H1 (cell line): ENCODE measurements around the gene UNC119. TPM values are rescaled to one million over a fixed set of nuclear protein-coding genes. Genes with fewer than 3 reads are reported as not detected.
A peak's percentile ranks its signal among the peaks of the same experiment; 100 is the strongest.

ENCODE experiments used
- CTCF ChIA-PET: fragments of 300-600 bp; sonication (Branson Sonifier 250); formaldehyde crosslinking; loops from one replicate; lab custom pipeline; 2021; ENCODE audit not compliant: partially characterized antibody; lab: Charles Lee
- POLR2A ChIA-PET: fragments of 300-600 bp; sonication (Branson Sonifier 250); formaldehyde crosslinking; loops from one replicate; lab custom pipeline; 2021; ENCODE audit warnings: inconsistent platforms; ENCODE audit not compliant: partially characterized antibody; lab: Charles Lee
- DNase-seq, 2 experiments: peaks; one replicate each; pipeline versions ENCODE4 v3.0.0 to v3.0.0-alpha.2; 2010 to 2022; ENCODE audit warnings: low spot score in 2 of 2, low read depth in 1 of 2, mixed read lengths in 1 of 2
- FAIRE-seq: peaks from 2 replicates; lab custom pipeline; 2011; peaks lifted over from hg19 to GRCh38; lab: Jason Lieb, UNC
- H2AFZ ChIP-seq: 2 replicates; pipeline ENCODE4 v1.8.1; 2012; ENCODE audit warnings: low read length, inconsistent platforms
- H2AK5ac ChIP-seq: 2 replicates; pipeline ENCODE4 v1.6.1; 2013; ENCODE audit warnings: low read depth, low read length
- H2BK120ac ChIP-seq: replicated peaks from 2 replicates; pipeline ENCODE3; 2013; ENCODE audit warnings: low read depth, low read length, inconsistent platforms
- H2BK12ac ChIP-seq: 2 replicates; pipeline ENCODE4 v1.6.1; 2013; ENCODE audit warnings: low read depth, low read length
- H2BK15ac ChIP-seq: 2 replicates; pipeline ENCODE4 v1.6.1; 2013; ENCODE audit warnings: low read length
- H2BK20ac ChIP-seq: 2 replicates; pipeline ENCODE4 v1.6.1; 2013; ENCODE audit warnings: low read length
- H2BK5ac ChIP-seq: 2 replicates; pipeline ENCODE4 v1.6.1; 2013; ENCODE audit warnings: low read depth, low read length
- H3K14ac ChIP-seq: 2 replicates; pipeline ENCODE4 v1.6.1; 2013; ENCODE audit warnings: inconsistent platforms; ENCODE audit not compliant: insufficient read length
- H3K18ac ChIP-seq: 2 replicates; pipeline ENCODE4 v1.6.1; 2013; ENCODE audit warnings: low read length; ENCODE audit errors: extremely low read depth
- H3K23ac ChIP-seq: 2 replicates; pipeline ENCODE4 v1.6.1; 2013; ENCODE audit warnings: inconsistent platforms; ENCODE audit not compliant: insufficient read length
- H3K23me2 ChIP-seq: 2 replicates; pipeline ENCODE4 v1.6.1; 2013; ENCODE audit warnings: low read depth, low read length
- H3K27ac ChIP-seq: 2 replicates; pipeline ENCODE4 v1.6.1; 2011; ENCODE audit warnings: low read depth, low read length, inconsistent platforms
- H3K27me3 ChIP-seq, 4 experiments: replicated peaks in 1 of 4; 1 replicate in 1 of 4; 2 replicates in 3 of 4; pipeline versions ENCODE4 v1.6.1 to v1.8.1; 2011 to 2013; ENCODE audit warnings: low read length in 3 of 4, mild to moderate bottlenecking in 3 of 4, inconsistent platforms in 2 of 4, mixed read lengths in 2 of 4, moderate library complexity in 1 of 4; ENCODE audit not compliant: control insufficient read depth in 3 of 4, insufficient read depth in 3 of 4; ENCODE audit errors: extremely low read depth in 1 of 4
- H3K36me3 ChIP-seq, 4 experiments: 2 replicates each; pipeline versions ENCODE4 v1.6.1 to v1.8.1; 2011 to 2013; ENCODE audit warnings: mild to moderate bottlenecking in 4 of 4, low read length in 3 of 4, moderate library complexity in 2 of 4, control low read depth in 1 of 4, inconsistent platforms in 1 of 4; ENCODE audit not compliant: insufficient read depth in 4 of 4, control insufficient read depth in 2 of 4
- H3K4ac ChIP-seq: replicated peaks from 2 replicates; pipeline ENCODE3; 2013; ENCODE audit warnings: low read length, low read depth, mixed read lengths, inconsistent platforms; ENCODE audit not compliant: insufficient read length
- H3K4me1 ChIP-seq, 4 experiments: replicated peaks in 1 of 4; 1 replicate in 1 of 4; 2 replicates in 3 of 4; pipeline versions ENCODE4 v1.6.1 to v1.8.1; 2011 to 2013; ENCODE audit warnings: low read length in 3 of 4, inconsistent platforms in 2 of 4, mixed read lengths in 1 of 4; ENCODE audit not compliant: insufficient read depth in 4 of 4, control insufficient read depth in 3 of 4
- H3K4me2 ChIP-seq, 2 experiments: 2 replicates each; pipeline versions ENCODE4 v1.6.1 to v1.8.1; 2011 to 2013; ENCODE audit warnings: low read depth in 2 of 2, low read length in 2 of 2, control low read depth in 1 of 2, inconsistent platforms in 1 of 2, mild to moderate bottlenecking in 1 of 2; ENCODE audit not compliant: insufficient read depth in 1 of 2
- H3K4me3 ChIP-seq, 4 experiments: fragments of 200-600, 300-600 bp in 1 of 4; sonication (generic), shearing (Covaris generic), sonication (Bioruptor Twin) in 1 of 4; 2 replicates each; pipeline versions ENCODE4 v1.5.1 to v1.8.1; 2011 to 2016; ENCODE audit warnings: low read length in 4 of 4, low read depth in 3 of 4, control low read depth in 2 of 4, inconsistent platforms in 2 of 4, mild to moderate bottlenecking in 2 of 4, mixed read lengths in 1 of 4, moderate library complexity in 1 of 4; ENCODE audit not compliant: insufficient read depth in 2 of 4; ENCODE audit errors: extremely low read depth in 1 of 4
- H3K56ac ChIP-seq: replicated peaks from 2 replicates; pipeline ENCODE3; 2013; ENCODE audit warnings: low read depth, mild to moderate bottlenecking, mixed read lengths, low read length, inconsistent platforms; ENCODE audit not compliant: insufficient read length
- H3K79me1 ChIP-seq: 2 replicates; pipeline ENCODE4 v1.6.1; 2013; ENCODE audit warnings: low read depth, low read length, control low read depth
- H3K79me2 ChIP-seq, 2 experiments: 2 replicates each; pipeline versions ENCODE4 v1.6.1 to v1.8.1; 2012 to 2013; ENCODE audit warnings: low read length in 2 of 2, mild to moderate bottlenecking in 2 of 2, inconsistent platforms in 1 of 2; ENCODE audit not compliant: insufficient read depth in 2 of 2, control insufficient read depth in 1 of 2
- H3K9ac ChIP-seq, 4 experiments: replicated peaks in 1 of 4; 1 replicate in 1 of 4; 2 replicates in 3 of 4; pipeline versions ENCODE4 v1.6.1 to v1.8.1; 2011 to 2013; ENCODE audit warnings: low read depth in 3 of 4, low read length in 3 of 4, control low read depth in 2 of 4, mild to moderate bottlenecking in 2 of 4, moderate library complexity in 2 of 4, inconsistent platforms in 1 of 4; ENCODE audit errors: extremely low read depth in 1 of 4
- H3K9me3 ChIP-seq, 2 experiments: 2 replicates each; pipeline versions ENCODE4 v1.6.1 to v1.8.1; 2012 to 2013; ENCODE audit warnings: mild to moderate bottlenecking in 2 of 2, moderate library complexity in 2 of 2, control low read depth in 1 of 2, inconsistent platforms in 1 of 2, low read depth in 1 of 2, low read length in 1 of 2, mixed read lengths in 1 of 2; ENCODE audit not compliant: insufficient read depth in 2 of 2
- H4K20me1 ChIP-seq, 2 experiments: replicated peaks in 1 of 2; 2 replicates each; pipeline versions ENCODE3 to v1.8.1; 2011 to 2013; ENCODE audit warnings: inconsistent platforms in 2 of 2, low read length in 2 of 2, mild to moderate bottlenecking in 1 of 2; ENCODE audit not compliant: insufficient read depth in 2 of 2, control insufficient read depth in 1 of 2
- H4K5ac ChIP-seq: 2 replicates; pipeline ENCODE4 v1.6.1; 2013; ENCODE audit warnings: low read length, low read depth, mixed read lengths, inconsistent platforms; ENCODE audit not compliant: insufficient read length
- H4K8ac ChIP-seq: 2 replicates; pipeline ENCODE4 v1.8.0; 2013; ENCODE audit warnings: mild to moderate bottlenecking, moderate library complexity, low read length, inconsistent platforms; ENCODE audit not compliant: insufficient read depth; ENCODE audit errors: extremely low read depth
- H4K91ac ChIP-seq: replicated peaks from 2 replicates; pipeline ENCODE3; 2013; ENCODE audit warnings: low read length, mixed read lengths, inconsistent platforms; ENCODE audit not compliant: insufficient read length
- BACH1 ChIP-seq: IDR thresholded peaks from 2 replicates; pipeline ENCODE4 v1.6.1; 2012; ENCODE audit warnings: low read length, improper control_type of control experiment
- CBX8 ChIP-seq: fragments of 300-800, 300-1000 bp; sonication (generic); IDR thresholded peaks from 2 replicates; pipeline ENCODE4 v1.7.1; 2016; ENCODE audit warnings: low read depth, low read length, borderline replicate concordance
- CEBPB ChIP-seq: IDR thresholded peaks from 2 replicates; pipeline ENCODE4 v1.6.1; 2012; ENCODE audit warnings: low read depth, low read length
- CTBP2 ChIP-seq: IDR thresholded peaks from 2 replicates; pipeline ENCODE4 v1.7.0; 2011; ENCODE audit warnings: borderline replicate concordance, mild to moderate bottlenecking, moderate library complexity, mixed read lengths, low read length; ENCODE audit not compliant: insufficient read depth, insufficient read length
- EP300 ChIP-seq, 2 experiments: IDR thresholded peaks; 1 replicate in 1 of 2; 2 replicates in 1 of 2; pipeline ENCODE4 v1.6.1; 2011 to 2012; ENCODE audit warnings: low read depth in 2 of 2, low read length in 2 of 2, mild to moderate bottlenecking in 2 of 2, borderline replicate concordance in 1 of 2, inconsistent platforms in 1 of 2, moderate library complexity in 1 of 2
- GTF2F1 ChIP-seq: IDR thresholded peaks from 2 replicates; pipeline ENCODE4 v1.6.1; 2012; ENCODE audit warnings: low read depth, low read length, improper control_type of control experiment, borderline replicate concordance
- JUN ChIP-seq: IDR thresholded peaks from 2 replicates; pipeline ENCODE4 v1.6.1; 2011; ENCODE audit warnings: low read depth, mild to moderate bottlenecking, improper control_type of control experiment, low read length
- JUND ChIP-seq: IDR thresholded peaks from 2 replicates; pipeline ENCODE4 v1.6.1; 2011; ENCODE audit warnings: mild to moderate bottlenecking, improper control_type of control experiment, low read length
- POU5F1 ChIP-seq: IDR thresholded peaks from 2 replicates; pipeline ENCODE4 v1.6.1; 2011; ENCODE audit warnings: low read depth, mild to moderate bottlenecking, low read length, moderate library complexity
- RBBP5 ChIP-seq: IDR thresholded peaks from 2 replicates; pipeline ENCODE4 v1.7.1; 2012; ENCODE audit warnings: low read depth, mild to moderate bottlenecking, inconsistent platforms, low read length, moderate library complexity, borderline replicate concordance
- RFX5 ChIP-seq: IDR thresholded peaks from 2 replicates; pipeline ENCODE4 v1.6.1; 2011; ENCODE audit warnings: low read depth, low read length, improper control_type of control experiment, borderline replicate concordance
- RXRA ChIP-seq: IDR thresholded peaks from 2 replicates; pipeline ENCODE4 v1.6.1; 2011; ENCODE audit warnings: low read depth, mild to moderate bottlenecking, low read length, moderate library complexity; ENCODE audit not compliant: insufficient read depth
- SUZ12 ChIP-seq: fragments of 200-600 bp; sonication (generic); IDR thresholded peaks from 2 replicates; pipeline ENCODE4 v1.6.1; 2012; ENCODE audit warnings: mild to moderate bottlenecking, inconsistent platforms, low read length, moderate library complexity, mixed read lengths
- WGBS, 2 experiments: shearing (Covaris generic) in 1 of 2; methylation state at CpG; one replicate each; pipeline versions ENCODE4 v1.1.6 to v1.1.7; 2013 to 2015; ENCODE audit warnings: low lambda C conversion rate in 2 of 2, mixed read lengths in 2 of 2, inconsistent platforms in 1 of 2, low coverage in 1 of 2, missing lambda C conversion rate in 1 of 2; ENCODE audit not compliant: insufficient replicate concordance in 2 of 2, insufficient coverage in 1 of 2, insufficient read length in 1 of 2; ENCODE audit errors: extremely low coverage in 1 of 2, missing lambda C conversion rate in 1 of 2; 5-methylcytosine and 5-hydroxymethylcytosine counted together
- polyA plus RNA-seq, 7 experiments: library from polyadenylated mRNA; depleted of rRNA in 3 of 7; stranded (reverse) in 5 of 7; unstranded in 2 of 7; fragments of >200 nt in 5 of 7; fragments of 200-250 nt in 2 of 7; gene quantifications; 1 replicate in 5 of 7; 2 replicates in 1 of 7; 4 replicates in 1 of 7; pipeline versions ENCODE4 v1.2.1 to v1.2.3, GENCODE V29; 2011 to 2013; ENCODE audit warnings: missing spikeins in 2 of 7, mixed read lengths in 2 of 7
- total RNA-seq: library from RNA; stranded (reverse); fragmentation: NEBNext Ultra II Directional; extraction: Animal tissue kit (Norgen Biotek cat#: 25700); gene quantifications from 2 replicates; pipeline ENCODE4 v1.2.1, GENCODE V29; 2021
- TF ChIP-seq, protein P1 (sequence below): IDR thresholded peaks from 2 replicates; pipeline ENCODE4 v1.6.1; 2012; ENCODE audit warnings: inconsistent platforms

Gene UNC119
- total and polyA plus RNA-seq, 2 of the 8 experiments (the other 6 are each of a cell fraction or from before 2014, with no cell fraction given): 43.5 to 94.4 TPM

DNA sequence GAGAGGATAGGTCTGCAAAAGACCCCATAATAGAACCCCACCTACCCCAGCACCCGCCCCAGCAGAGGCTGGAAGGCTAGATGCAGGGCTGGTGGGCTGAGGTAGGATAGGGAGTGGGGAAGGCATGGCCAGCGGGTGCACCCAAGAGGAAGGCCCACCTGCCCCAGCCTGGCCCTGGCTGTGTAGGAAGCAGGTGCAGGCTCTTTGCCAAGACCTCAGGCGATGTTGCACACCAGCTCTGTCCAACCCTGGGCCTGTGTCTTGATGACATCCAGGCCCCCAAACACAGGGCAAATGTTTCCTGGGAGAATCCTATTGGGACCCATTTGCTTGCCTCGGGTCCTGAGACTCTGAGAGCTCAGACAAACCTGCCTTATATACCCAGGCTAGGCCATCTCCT lies 12.2 kb downstream of the UNC119 start:
- Histone ChIP-seq H2BK5ac (no peak overlapping the region), H2AFZ (no peak overlapping the region), H2BK120ac (no peak overlapping the region), H4K20me1 (no peaks in the 10 kb centered on the region), H4K8ac (no peak overlapping the region), H2AK5ac (peak overlapping the region; percentile 18; the same call in 1 of the 2 replicates), H3K79me2 (no peaks in the 10 kb centered on the region), H2BK20ac (no peak overlapping the region), H3K79me1 (no peaks in the 10 kb centered on the region), H3K36me3 (no peaks in the 10 kb centered on the region), H3K4me3 (no peak overlapping the region), H3K9ac (no peak overlapping the region), H3K56ac (no peak overlapping the region), H3K4ac (no peak overlapping the region), H2BK12ac (no peak overlapping the region), H4K91ac (no peak overlapping the region), H3K23me2 (no peaks in the 10 kb centered on the region), H3K14ac (no peak overlapping the region), H3K9me3 (no peaks in the 10 kb centered on the region), H2BK15ac (0 out of 2 replicates have a peak overlapping the region, but pooled peaks have one; percentile 72), H3K4me1 (peaks cover 0 to 7% (median 0%) of the 10 kb centered on the region in 4 experiments; a peak in 2 of 7 replicates), H3K4me2 (no peak overlapping the region), H4K5ac (no peak overlapping the region), H3K27me3 (no peaks in the 10 kb centered on the region), H3K27ac (no peak overlapping the region), H3K18ac (no peak overlapping the region; the same call in 1 of the 2 replicates), H3K23ac (no peak overlapping the region)
- 86% methylated on average over 4 of the region's 4 CpGs; no CpG with 5 or more reads in 1 of the 2 experiments for WGBS, 2 experiments
- no peak for FAIRE-seq
- ChIA-PET CTCF (interaction anchor here (0.6 to 18.4 kb wide), 28 partner anchors 9 to 687 kb away, joined by 3 to 547 read pairs (median 4); partner anchors contain the start of genes ALDOC, FOXN1 and UNC119), POLR2A (interaction anchor here (1.0 to 1.4 kb wide), 4 partner anchors 9 to 52 kb away, joined by 3 read pairs; no protein-coding TSS in a partner anchor)
- DNase-seq: no peak
- TF ChIP-seq, protein P1, sequence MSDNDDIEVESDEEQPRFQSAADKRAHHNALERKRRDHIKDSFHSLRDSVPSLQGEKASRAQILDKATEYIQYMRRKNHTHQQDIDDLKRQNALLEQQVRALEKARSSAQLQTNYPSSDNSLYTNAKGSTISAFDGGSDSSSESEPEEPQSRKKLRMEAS: no peak
- TF ChIP-seq RFX5: no peak
- TF ChIP-seq JUND: no peak
- TF ChIP-seq CBX8: no peak
- no peak for TF ChIP-seq CTBP2
- no peak for TF ChIP-seq GTF2F1
- TF ChIP-seq RBBP5: no peak
- no peak for TF ChIP-seq RXRA
- no peak for TF ChIP-seq EP300 (IDR thresholded peaks at IDR 0.05; ENCODE audit: borderline replicate concordance in 1 of 2, low read depth in 2 of 2, low read length in 2 of 2)
- no peak for TF ChIP-seq JUN
- TF ChIP-seq CEBPB: no peak
- TF ChIP-seq BACH1: no peak
- no peak for TF ChIP-seq POU5F1
- no peak for TF ChIP-seq SUZ12
